GM23338 (cell line): ENCODE data around the gene ARL8B. TPM values are rescaled to one million over a fixed set of nuclear protein-coding genes. Genes with fewer than 3 reads are reported as not detected.

Source experiments
- ATAC-seq: fragments of 200-7000 bp; cut with Tn5 transposase; 3 replicates; pipeline ENCODE4 v1.9.1; 2020
- DNase-seq: peaks from one replicate; pipeline ENCODE4 v3.0.0-alpha.2; 2015; ENCODE audit warnings: low spot score
- H2AFZ ChIP-seq: fragments of 200-600 bp; sonication (generic); 2 replicates; pipeline ENCODE4 v1.8.0; 2016; ENCODE audit warnings: antibody characterized with exemption, mild to moderate bottlenecking, moderate library complexity
- H3F3A ChIP-seq: fragments of 200-600 bp; sonication (generic); replicated peaks from 2 replicates; pipeline ENCODE4 v1.8.0; 2017; ENCODE audit warnings: antibody characterized with exemption, mixed run types, low read depth
- H3K27ac ChIP-seq: fragments of 200-600 bp; sonication (generic); 2 replicates; pipeline ENCODE4 v1.6.1; 2016; ENCODE audit warnings: low read depth
- H3K27me3 ChIP-seq: fragments of 200-600 bp; sonication (generic); 2 replicates; pipeline ENCODE4 v1.8.0; 2016; ENCODE audit warnings: mild to moderate bottlenecking, mixed run types, moderate library complexity; ENCODE audit not compliant: insufficient read depth
- H3K36me3 ChIP-seq: fragments of 200-600 bp; sonication (generic); 2 replicates; pipeline ENCODE4 v1.8.0; 2016; ENCODE audit warnings: mild to moderate bottlenecking; ENCODE audit not compliant: insufficient read depth
- H3K4me1 ChIP-seq: fragments of 200-600 bp; sonication (generic); 2 replicates; pipeline ENCODE4 v1.8.0; 2016; ENCODE audit warnings: mild to moderate bottlenecking, moderate library complexity; ENCODE audit not compliant: insufficient read depth
- H3K4me2 ChIP-seq: fragments of 200-600 bp; sonication (generic); 2 replicates; pipeline ENCODE4 v1.7.1; 2017; ENCODE audit warnings: mixed run types
- H3K4me3 ChIP-seq: fragments of 200-600 bp; sonication (generic); 2 replicates; pipeline ENCODE4 v1.6.1; 2016; ENCODE audit warnings: mixed run types
- H3K79me2 ChIP-seq: fragments of 200-600 bp; sonication (generic); replicated peaks from 2 replicates; pipeline ENCODE4 v1.8.0; 2017; ENCODE audit warnings: mild to moderate bottlenecking; ENCODE audit not compliant: insufficient read depth
- H3K9me2 ChIP-seq: fragments of 200-600 bp; sonication (generic); 2 replicates; pipeline ENCODE4 v1.8.0; 2017; ENCODE audit not compliant: insufficient read depth
- H4K20me1 ChIP-seq: fragments of 200-600 bp; sonication (generic); replicated peaks from 2 replicates; pipeline ENCODE4 v1.8.0; 2017; ENCODE audit warnings: mild to moderate bottlenecking; ENCODE audit not compliant: insufficient read depth
- H3K27ac Mint-ChIP-seq: 2 replicates; pipeline ENCODE4 v1.8.0; 2020; ENCODE audit warnings: inconsistent platforms, mild to moderate bottlenecking, moderate library complexity, mixed read lengths
- H3K27me3 Mint-ChIP-seq: 3 replicates; pipeline ENCODE4 v1.8.0; 2022; ENCODE audit warnings: low read depth, mild to moderate bottlenecking, moderate library complexity, mixed read lengths, inconsistent platforms; ENCODE audit not compliant: insufficient read depth, poor library complexity
- H3K36me3 Mint-ChIP-seq: 3 replicates; pipeline ENCODE4 v1.8.0; 2021; ENCODE audit warnings: low read depth, mild to moderate bottlenecking, inconsistent platforms, moderate library complexity, mixed read lengths
- H3K4me1 Mint-ChIP-seq: 3 replicates; pipeline ENCODE4 v1.8.0; 2020; ENCODE audit warnings: mild to moderate bottlenecking, inconsistent platforms, mixed read lengths
- H3K4me3 Mint-ChIP-seq: 3 replicates; pipeline ENCODE4 v1.8.0; 2021; ENCODE audit warnings: moderate library complexity, mild to moderate bottlenecking, inconsistent platforms, mixed read lengths
- H3K9me3 Mint-ChIP-seq: 3 replicates; pipeline ENCODE4 v1.8.0; 2020; ENCODE audit warnings: moderate library complexity, mild to moderate bottlenecking, inconsistent platforms, mixed read lengths
- CREB1 ChIP-seq: fragments of 250-450 bp; sonication (Bioruptor Pico); IDR thresholded peaks from 2 replicates; pipeline ENCODE4 v1.5.0; 2020; ENCODE audit warnings: low read depth, mild to moderate bottlenecking, moderate library complexity
- EZH2phosphoT487 ChIP-seq: fragments of 200-600 bp; sonication (generic); IDR thresholded peaks from one replicate; pipeline ENCODE4 v1.8.1; 2018; ENCODE audit warnings: antibody characterized with exemption; ENCODE audit not compliant: unreplicated experiment
- JUNB ChIP-seq: IDR thresholded peaks from one replicate; pipeline ENCODE4 v1.6.1; 2016; ENCODE audit warnings: antibody characterized with exemption; ENCODE audit not compliant: unreplicated experiment
- NANOG ChIP-seq: IDR thresholded peaks from 2 replicates; pipeline ENCODE4 v1.6.1; 2016; ENCODE audit warnings: antibody characterized with exemption, borderline replicate concordance
- POLR2AphosphoS5 ChIP-seq: IDR thresholded peaks from 2 replicates; pipeline ENCODE4 v1.6.1; 2016; ENCODE audit warnings: antibody characterized with exemption, low read depth
- STAT1 ChIP-seq: IDR thresholded peaks from one replicate; pipeline ENCODE4 v1.6.1; 2016; ENCODE audit warnings: antibody characterized with exemption; ENCODE audit not compliant: unreplicated experiment
- ZNF331 ChIP-seq: fragments of 250-450 bp; sonication (Bioruptor Pico); IDR thresholded peaks from 2 replicates; pipeline ENCODE4 v1.5.0; 2020; ENCODE audit warnings: low read depth, mild to moderate bottlenecking, moderate library complexity
- polyA plus RNA-seq: library from polyadenylated mRNA; unstranded; fragments of >200 nt; fragmentation: Nextera tagmentation; extraction: Ambion mirVana; gene quantifications from 2 replicates; pipeline ENCODE4 v1.2.1, GENCODE V29; 2016
- total RNA-seq: library from RNA; depleted of rRNA; stranded (reverse); fragments of >200 nt; shearing (Covaris generic); gene quantifications from 2 replicates; pipeline ENCODE4 v1.2.3, GENCODE V29; 2014
- TF ChIP-seq, protein P1 (sequence below), 2 experiments: fragments of 200-600 bp in 1 of 2; sonication (generic) in 1 of 2; conservative IDR thresholded peaks; 2 replicates each; pipeline versions ENCODE4 v1.5.1 to v1.6.1; 2016 to 2017; ENCODE audit warnings: antibody characterized with exemption in 2 of 2, low read depth in 2 of 2, mild to moderate bottlenecking in 2 of 2, moderate library complexity in 1 of 2
- TF ChIP-seq, protein P2 (sequence below): IDR thresholded peaks from 2 replicates; pipeline ENCODE4 v1.6.1; 2016; ENCODE audit warnings: antibody characterized with exemption
- TF ChIP-seq, protein P3 (sequence below): IDR thresholded peaks from one replicate; pipeline ENCODE4 v1.6.1; 2018; ENCODE audit warnings: antibody characterized with exemption; ENCODE audit not compliant: unreplicated experiment

The ARL8B gene
- total and polyA plus RNA-seq, 2 experiments from 2014 or later, result 25.5 to 40.8 TPM

DNA sequence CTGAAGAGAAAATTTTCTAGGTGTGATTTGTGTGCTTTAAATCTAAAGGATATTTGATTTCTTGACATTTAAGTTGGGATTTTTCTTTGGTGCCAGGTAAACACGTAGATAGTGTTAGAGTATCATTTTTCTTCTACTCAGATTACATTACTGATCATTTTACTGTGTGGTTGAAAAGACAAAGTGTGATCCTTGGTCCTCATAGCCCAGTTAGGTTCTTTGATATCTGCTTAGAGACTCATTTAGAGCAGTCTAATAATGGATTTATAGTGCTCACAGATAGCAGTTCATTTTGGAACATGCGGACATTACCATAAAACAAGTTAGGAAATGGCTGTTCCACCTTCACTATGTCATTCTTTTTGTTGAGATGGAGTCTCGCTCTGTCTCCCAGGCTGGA is 12.4 kb downstream of the ARL8B start:
- peak overlapping the region; percentile 60 for H3K4me2 ChIP-seq
- H3K4me3 ChIP-seq, result no peak overlapping the region
- no peaks in the 10 kb centered on the region for H3K9me2 ChIP-seq
- no peak overlapping the region for H3K27ac ChIP-seq
- H2AFZ ChIP-seq, result no peak overlapping the region
- Mint-ChIP-seq H3K27ac (no peak overlapping the region), H3K9me3 (no peaks in the 10 kb centered on the region; the same call in 2 of the 3 replicates), H3K36me3 (no peaks in the 10 kb centered on the region), H3K4me3 (no peak overlapping the region), H3K27me3 (no peaks in the 10 kb centered on the region), H3K4me1 (peaks cover 44% of the 10 kb centered on the region)
- peaks cover 100% of the 10 kb centered on the region for H3K79me2 ChIP-seq
- peaks cover 32% of the 10 kb centered on the region for H3K4me1 ChIP-seq
- H3K27me3 ChIP-seq, result no peaks in the 10 kb centered on the region
- H4K20me1 ChIP-seq, result peaks cover 13% of the 10 kb centered on the region; the same call in 1 of the 2 replicates
- TF ChIP-seq EZH2phosphoT487 (no peak), STAT1 (no peak), CREB1 (no peak), ZNF331 (CRISPR knock-in tag) (no peak), NANOG (no peak), POLR2AphosphoS5 (no peak), JUNB (no peak)
- TF ChIP-seq, protein P1, sequence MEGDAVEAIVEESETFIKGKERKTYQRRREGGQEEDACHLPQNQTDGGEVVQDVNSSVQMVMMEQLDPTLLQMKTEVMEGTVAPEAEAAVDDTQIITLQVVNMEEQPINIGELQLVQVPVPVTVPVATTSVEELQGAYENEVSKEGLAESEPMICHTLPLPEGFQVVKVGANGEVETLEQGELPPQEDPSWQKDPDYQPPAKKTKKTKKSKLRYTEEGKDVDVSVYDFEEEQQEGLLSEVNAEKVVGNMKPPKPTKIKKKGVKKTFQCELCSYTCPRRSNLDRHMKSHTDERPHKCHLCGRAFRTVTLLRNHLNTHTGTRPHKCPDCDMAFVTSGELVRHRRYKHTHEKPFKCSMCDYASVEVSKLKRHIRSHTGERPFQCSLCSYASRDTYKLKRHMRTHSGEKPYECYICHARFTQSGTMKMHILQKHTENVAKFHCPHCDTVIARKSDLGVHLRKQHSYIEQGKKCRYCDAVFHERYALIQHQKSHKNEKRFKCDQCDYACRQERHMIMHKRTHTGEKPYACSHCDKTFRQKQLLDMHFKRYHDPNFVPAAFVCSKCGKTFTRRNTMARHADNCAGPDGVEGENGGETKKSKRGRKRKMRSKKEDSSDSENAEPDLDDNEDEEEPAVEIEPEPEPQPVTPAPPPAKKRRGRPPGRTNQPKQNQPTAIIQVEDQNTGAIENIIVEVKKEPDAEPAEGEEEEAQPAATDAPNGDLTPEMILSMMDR (conservative IDR thresholded peaks at IDR 0.05; ENCODE audit: low read depth in 2 of 2), result no peak
- TF ChIP-seq, protein P2, sequence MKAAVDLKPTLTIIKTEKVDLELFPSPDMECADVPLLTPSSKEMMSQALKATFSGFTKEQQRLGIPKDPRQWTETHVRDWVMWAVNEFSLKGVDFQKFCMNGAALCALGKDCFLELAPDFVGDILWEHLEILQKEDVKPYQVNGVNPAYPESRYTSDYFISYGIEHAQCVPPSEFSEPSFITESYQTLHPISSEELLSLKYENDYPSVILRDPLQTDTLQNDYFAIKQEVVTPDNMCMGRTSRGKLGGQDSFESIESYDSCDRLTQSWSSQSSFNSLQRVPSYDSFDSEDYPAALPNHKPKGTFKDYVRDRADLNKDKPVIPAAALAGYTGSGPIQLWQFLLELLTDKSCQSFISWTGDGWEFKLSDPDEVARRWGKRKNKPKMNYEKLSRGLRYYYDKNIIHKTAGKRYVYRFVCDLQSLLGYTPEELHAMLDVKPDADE, result no peak
- TF ChIP-seq, protein P3, sequence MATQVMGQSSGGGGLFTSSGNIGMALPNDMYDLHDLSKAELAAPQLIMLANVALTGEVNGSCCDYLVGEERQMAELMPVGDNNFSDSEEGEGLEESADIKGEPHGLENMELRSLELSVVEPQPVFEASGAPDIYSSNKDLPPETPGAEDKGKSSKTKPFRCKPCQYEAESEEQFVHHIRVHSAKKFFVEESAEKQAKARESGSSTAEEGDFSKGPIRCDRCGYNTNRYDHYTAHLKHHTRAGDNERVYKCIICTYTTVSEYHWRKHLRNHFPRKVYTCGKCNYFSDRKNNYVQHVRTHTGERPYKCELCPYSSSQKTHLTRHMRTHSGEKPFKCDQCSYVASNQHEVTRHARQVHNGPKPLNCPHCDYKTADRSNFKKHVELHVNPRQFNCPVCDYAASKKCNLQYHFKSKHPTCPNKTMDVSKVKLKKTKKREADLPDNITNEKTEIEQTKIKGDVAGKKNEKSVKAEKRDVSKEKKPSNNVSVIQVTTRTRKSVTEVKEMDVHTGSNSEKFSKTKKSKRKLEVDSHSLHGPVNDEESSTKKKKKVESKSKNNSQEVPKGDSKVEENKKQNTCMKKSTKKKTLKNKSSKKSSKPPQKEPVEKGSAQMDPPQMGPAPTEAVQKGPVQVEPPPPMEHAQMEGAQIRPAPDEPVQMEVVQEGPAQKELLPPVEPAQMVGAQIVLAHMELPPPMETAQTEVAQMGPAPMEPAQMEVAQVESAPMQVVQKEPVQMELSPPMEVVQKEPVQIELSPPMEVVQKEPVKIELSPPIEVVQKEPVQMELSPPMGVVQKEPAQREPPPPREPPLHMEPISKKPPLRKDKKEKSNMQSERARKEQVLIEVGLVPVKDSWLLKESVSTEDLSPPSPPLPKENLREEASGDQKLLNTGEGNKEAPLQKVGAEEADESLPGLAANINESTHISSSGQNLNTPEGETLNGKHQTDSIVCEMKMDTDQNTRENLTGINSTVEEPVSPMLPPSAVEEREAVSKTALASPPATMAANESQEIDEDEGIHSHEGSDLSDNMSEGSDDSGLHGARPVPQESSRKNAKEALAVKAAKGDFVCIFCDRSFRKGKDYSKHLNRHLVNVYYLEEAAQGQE, result no peak
- ATAC-seq, result no peak
- no peaks in the 10 kb centered on the region for H3F3A ChIP-seq
- DNase-seq, result no peak
- H3K36me3 ChIP-seq, result no peaks in the 10 kb centered on the region
